Progenitor cell of endocrine pancreas (in vitro differentiated cells): Measurements from ENCODE around the gene SLC9A3. TPM values are rescaled to one million over a fixed set of nuclear protein-coding genes. Genes with fewer than 3 reads are reported as not detected.

Experiments used
- DNase-seq: peaks from one replicate; pipeline ENCODE4 v3.0.0; 2021; ENCODE audit warnings: low spot score; ENCODE audit not compliant: unreplicated experiment
- H3K27ac Mint-ChIP-seq: 2 replicates; pipeline ENCODE4 v1.8.0; 2021; ENCODE audit warnings: mild to moderate bottlenecking, moderate library complexity, mixed read lengths
- H3K27me3 Mint-ChIP-seq: 2 replicates; pipeline ENCODE4 v1.8.0; 2021; ENCODE audit warnings: mixed read lengths
- H3K36me3 Mint-ChIP-seq: 2 replicates; pipeline ENCODE4 v1.8.0; 2022; ENCODE audit warnings: mixed read lengths; ENCODE audit not compliant: insufficient read depth
- H3K4me1 Mint-ChIP-seq: 2 replicates; pipeline ENCODE4 v1.8.0; 2021; ENCODE audit warnings: low read depth, mixed read lengths
- H3K4me3 Mint-ChIP-seq: 2 replicates; pipeline ENCODE4 v1.8.0; 2021; ENCODE audit warnings: low read depth, mild to moderate bottlenecking, moderate library complexity, mixed read lengths
- H3K9me3 Mint-ChIP-seq: 2 replicates; pipeline ENCODE4 v1.8.0; 2021; ENCODE audit warnings: low read depth, mixed read lengths
- CTCF ChIP-seq: fragments of 200-600 bp; sonication (generic); IDR thresholded peaks from one replicate; pipeline ENCODE4 v1.5.0; 2021; ENCODE audit warnings: antibody characterized with exemption, mild to moderate bottlenecking; ENCODE audit not compliant: unreplicated experiment
- total RNA-seq: library from RNA; stranded (reverse); gene quantifications from 2 replicates; pipeline ENCODE4 v1.2.1, GENCODE V29; 2021

The SLC9A3 gene
- total RNA-seq, 1 donor from 2014 or later, result 1.7 TPM

GRCh38 chr5:516980-517379, 7.3 kb downstream of the SLC9A3 start:
- no peak overlapping the region for H3K27ac Mint-ChIP-seq
- H3K4me1 Mint-ChIP-seq, result peaks cover 7% of the 10 kb centered on the region
- no peak overlapping the region for H3K4me3 Mint-ChIP-seq
- TF ChIP-seq CTCF, result no peak
- peaks cover 54% of the 10 kb centered on the region for H3K27me3 Mint-ChIP-seq
- H3K9me3 Mint-ChIP-seq, result no peaks in the 10 kb centered on the region
- no peak for DNase-seq
- H3K36me3 Mint-ChIP-seq, result no peaks in the 10 kb centered on the region

- Mint-ChIP-seq H3K27ac (no peak overlapping the region), H3K4me3 (no peak overlapping the region), H3K9me3 (no peaks in the 10 kb centered on the region), H3K4me1 (peaks cover 3% of the 10 kb centered on the region), H3K27me3 (peaks cover 52% of the 10 kb centered on the region), H3K36me3 (no peaks in the 10 kb centered on the region)
- TF ChIP-seq CTCF, result no peak
- no peak for DNase-seq
Observed at GRCh38 chr5:516338-516925, 7.8 kb downstream of the SLC9A3 start.

- no peak for TF ChIP-seq CTCF
- Mint-ChIP-seq H3K4me1 (no peaks in the 10 kb centered on the region), H3K27me3 (peaks cover 53% of the 10 kb centered on the region), H3K27ac (no peak overlapping the region), H3K9me3 (no peaks in the 10 kb centered on the region), H3K4me3 (no peak overlapping the region), H3K36me3 (no peaks in the 10 kb centered on the region)
- DNase-seq, result no peak
Observed at GRCh38 chr5:515273-515836, 8.9 kb downstream of the SLC9A3 start.

- Mint-ChIP-seq H3K27me3 (peaks cover 55% of the 10 kb centered on the region), H3K36me3 (no peaks in the 10 kb centered on the region), H3K4me1 (no peaks in the 10 kb centered on the region), H3K4me3 (no peak overlapping the region), H3K27ac (no peak overlapping the region), H3K9me3 (no peaks in the 10 kb centered on the region)
- DNase-seq, result no peak
- no peak for TF ChIP-seq CTCF
Observed at GRCh38 chr5:514673-515072, 9.6 kb downstream of the SLC9A3 start.

GRCh38 chr5:514101-514485, 10.2 kb downstream of the SLC9A3 start:
- Mint-ChIP-seq H3K27ac (no peak overlapping the region), H3K9me3 (no peaks in the 10 kb centered on the region), H3K4me3 (no peak overlapping the region), H3K36me3 (no peaks in the 10 kb centered on the region), H3K4me1 (no peaks in the 10 kb centered on the region), H3K27me3 (peaks cover 58% of the 10 kb centered on the region)
- DNase-seq, result no peak
- no peak for TF ChIP-seq CTCF
